Measurements from ENCODE around the gene TSC2.

Gene TSC2

GRCh38 chr16:2054543-2055245 lies 6.9 kb downstream of the TSC2 start:
- H3K9me3 ChIP-seq (ENCODE audit: low read length): no peaks in the 10 kb centered on the region
- H3K4me3 ChIP-seq (ENCODE audit: low read depth, low read length, poor library complexity, severe bottlenecking): no peak overlapping the region
- H3K27ac ChIP-seq (ENCODE audit: low read depth, low read length, poor library complexity, severe bottlenecking): peak overlapping the region; percentile 41
- no peak overlapping the region for H2AFZ ChIP-seq (ENCODE audit: low read length)
- H3K4me1 ChIP-seq (ENCODE audit: insufficient read depth, low read length, severe bottlenecking): peaks cover 26% of the 10 kb centered on the region
- TF ChIP-seq EZH2 (IDR thresholded peaks at IDR 0.05; ENCODE audit: borderline replicate concordance, low read length) (no peak), CTCF (IDR thresholded peaks at IDR 0.05; ENCODE audit: low read length) (no peak)
- H3K9me2 ChIP-seq (ENCODE audit: low read depth, low read length): no peaks in the 10 kb centered on the region
- no peaks in the 10 kb centered on the region for H4K20me1 ChIP-seq (ENCODE audit: insufficient read depth, low read length)
- no peaks in the 10 kb centered on the region for H3F3A ChIP-seq (ENCODE audit: insufficient read depth, low read length)
- no peaks in the 10 kb centered on the region for H3K27me3 ChIP-seq (ENCODE audit: insufficient read depth, low read length)
- no peak overlapping the region for H3K9ac ChIP-seq (ENCODE audit: low read length)
- no peaks in the 10 kb centered on the region for H3K79me2 ChIP-seq (ENCODE audit: insufficient read depth, low read length)
- H3K4me2 ChIP-seq (ENCODE audit: low read length): no peak overlapping the region
- peaks cover 34% of the 10 kb centered on the region; the same call in 1 of the 2 replicates for H3K36me3 ChIP-seq (ENCODE audit: insufficient read depth, low read length)

GRCh38 chr16:2056077-2056476 lies 8.3 kb downstream of the TSC2 start:
- Histone ChIP-seq H3K27me3 (ENCODE audit: insufficient read depth, low read length) (no peaks in the 10 kb centered on the region), H3K4me2 (ENCODE audit: low read length) (no peak overlapping the region), H3K9me2 (ENCODE audit: low read depth, low read length) (no peaks in the 10 kb centered on the region), H3F3A (ENCODE audit: insufficient read depth, low read length) (no peaks in the 10 kb centered on the region), H3K9ac (ENCODE audit: low read length) (no peak overlapping the region), H3K79me2 (ENCODE audit: insufficient read depth, low read length) (no peaks in the 10 kb centered on the region), H3K4me1 (ENCODE audit: insufficient read depth, low read length, severe bottlenecking) (peaks cover 26% of the 10 kb centered on the region), H4K20me1 (ENCODE audit: insufficient read depth, low read length) (no peaks in the 10 kb centered on the region), H2AFZ (ENCODE audit: low read length) (no peak overlapping the region), H3K36me3 (ENCODE audit: insufficient read depth, low read length) (peaks cover 34% of the 10 kb centered on the region), H3K9me3 (ENCODE audit: low read length) (no peaks in the 10 kb centered on the region), H3K4me3 (ENCODE audit: low read depth, low read length, poor library complexity, severe bottlenecking) (no peak overlapping the region), H3K27ac (ENCODE audit: low read depth, low read length, poor library complexity, severe bottlenecking) (no peak overlapping the region)
- TF ChIP-seq CTCF (IDR thresholded peaks at IDR 0.05; ENCODE audit: low read length) (peak; percentile 43; the same call in 1 of the 2 replicates), EZH2 (IDR thresholded peaks at IDR 0.05; ENCODE audit: borderline replicate concordance, low read length) (no peak)

- no peaks in the 10 kb centered on the region for H3K27me3 ChIP-seq (ENCODE audit: insufficient read depth, low read length)
- H3K4me1 ChIP-seq (ENCODE audit: insufficient read depth, low read length, severe bottlenecking): peaks cover 26% of the 10 kb centered on the region
- no peaks in the 10 kb centered on the region for H3K79me2 ChIP-seq (ENCODE audit: insufficient read depth, low read length)
- peaks cover 30% of the 10 kb centered on the region for H3K36me3 ChIP-seq (ENCODE audit: insufficient read depth, low read length)
- no peak overlapping the region for H3K9ac ChIP-seq (ENCODE audit: low read length)
- no peak overlapping the region for H3K27ac ChIP-seq (ENCODE audit: low read depth, low read length, poor library complexity, severe bottlenecking)
- no peaks in the 10 kb centered on the region for H3K9me2 ChIP-seq (ENCODE audit: low read depth, low read length)
- no peak overlapping the region for H3K4me3 ChIP-seq (ENCODE audit: low read depth, low read length, poor library complexity, severe bottlenecking)
- no peak overlapping the region for H3K4me2 ChIP-seq (ENCODE audit: low read length)
- no peaks in the 10 kb centered on the region for H3K9me3 ChIP-seq (ENCODE audit: low read length)
- TF ChIP-seq EZH2 (IDR thresholded peaks at IDR 0.05; ENCODE audit: borderline replicate concordance, low read length) (no peak), CTCF (IDR thresholded peaks at IDR 0.05; ENCODE audit: low read length) (no peak)
- no peaks in the 10 kb centered on the region for H4K20me1 ChIP-seq (ENCODE audit: insufficient read depth, low read length)
- no peak overlapping the region for H2AFZ ChIP-seq (ENCODE audit: low read length)
- no peaks in the 10 kb centered on the region for H3F3A ChIP-seq (ENCODE audit: insufficient read depth, low read length)
Observed at GRCh38 chr16:2056681-2057407, 9.1 kb downstream of the TSC2 start.
